Smooth muscle cell (in vitro differentiated cells): Measurements from ENCODE around the gene TNFRSF13B. TPM values are rescaled to one million over a fixed set of nuclear protein-coding genes. Genes with fewer than 3 reads are reported as not detected.

Experiments used
- DNase-seq: peaks from one replicate; lab custom pipeline; 2025; ENCODE audit not compliant: unreplicated experiment; lab: John Stamatoyannopoulos, UW
- H2AFZ ChIP-seq: fragments of 200-600 bp; sonication (generic); 2 replicates; pipeline ENCODE4 v1.6.0; 2016; ENCODE audit warnings: antibody characterized with exemption, low read depth, mild to moderate bottlenecking
- H3F3A ChIP-seq: fragments of 200-600 bp; sonication (generic); 2 replicates; pipeline ENCODE4 v1.6.0; 2017; ENCODE audit warnings: antibody characterized with exemption, low read depth
- H3K27ac ChIP-seq: fragments of 200-600 bp; sonication (generic); 2 replicates; pipeline ENCODE4 v1.5.1; 2016; ENCODE audit warnings: low read depth, mild to moderate bottlenecking
- H3K27me3 ChIP-seq: fragments of 200-600 bp; sonication (generic); 2 replicates; pipeline ENCODE4 v1.6.1; 2016; ENCODE audit warnings: low read depth, mild to moderate bottlenecking
- H3K36me3 ChIP-seq: fragments of 200-600 bp; sonication (generic); 2 replicates; pipeline ENCODE4 v1.5.1; 2016; ENCODE audit warnings: low read depth
- H3K4me1 ChIP-seq: fragments of 200-600 bp; sonication (generic); 2 replicates; pipeline ENCODE4 v1.5.1; 2016; ENCODE audit warnings: low read depth
- H3K4me2 ChIP-seq: fragments of 200-600 bp; sonication (generic); 2 replicates; pipeline ENCODE4 v1.6.0; 2016; ENCODE audit warnings: mild to moderate bottlenecking
- H3K4me3 ChIP-seq: fragments of 200-600 bp; sonication (generic); 2 replicates; pipeline ENCODE4 v1.5.1; 2016; ENCODE audit warnings: mild to moderate bottlenecking
- H3K79me2 ChIP-seq: fragments of 200-600 bp; sonication (generic); 2 replicates; pipeline ENCODE4 v1.6.0; 2016; ENCODE audit warnings: low read depth, mild to moderate bottlenecking
- H3K9ac ChIP-seq: fragments of 200-600 bp; sonication (generic); 2 replicates; pipeline ENCODE4 v1.6.0; 2016; ENCODE audit warnings: low read depth
- H3K9me3 ChIP-seq: fragments of 200-600 bp; sonication (generic); replicated peaks from 2 replicates; pipeline ENCODE4 v1.5.1; 2016; ENCODE audit warnings: low read depth
- H4K20me1 ChIP-seq: fragments of 200-600 bp; sonication (generic); 2 replicates; pipeline ENCODE4 v1.6.0; 2016; ENCODE audit warnings: low read depth
- CTCF ChIP-seq: fragments of 200-600 bp; sonication (generic); IDR thresholded peaks from 2 replicates; pipeline ENCODE4 v1.5.1; 2017; ENCODE audit warnings: borderline replicate concordance, mild to moderate bottlenecking, antibody characterized with exemption; ENCODE audit not compliant: insufficient read depth, poor library complexity, severe bottlenecking
- WGBS: methylation state at CpG from one replicate; pipeline ENCODE4 v1.1.7; 2016; ENCODE audit warnings: low lambda C conversion rate; 5-methylcytosine and 5-hydroxymethylcytosine counted together
- polyA plus RNA-seq: library from polyadenylated mRNA; unstranded; fragments of >200 nt; fragmentation: Nextera tagmentation; extraction: Ambion mirVana; gene quantifications from 2 replicates; pipeline ENCODE4 v1.2.1, GENCODE V29; 2016
- total RNA-seq: library from RNA; depleted of rRNA; stranded (reverse); fragments of >200 nt; gene quantifications from 2 replicates; pipeline ENCODE4 v1.2.3, GENCODE V29; 2014

TNFRSF13B gene
- total and polyA plus RNA-seq, 2 experiments from 2014 or later: not detected

GRCh38 chr17:16934836-16935235 lies 37.1 kb downstream of the TNFRSF13B start:
- no peak for DNase-seq
- H3K9me3 ChIP-seq: no peaks in the 10 kb centered on the region
- H3K27ac ChIP-seq: no peak overlapping the region
- H3K4me1 ChIP-seq: no peaks in the 10 kb centered on the region
- no peak overlapping the region for H3K9ac ChIP-seq
- no peak overlapping the region for H3K4me2 ChIP-seq
- H2AFZ ChIP-seq: no peak overlapping the region
- H3F3A ChIP-seq: no peaks in the 10 kb centered on the region
- WGBS: 97% methylated on average over 12 of the region's 12 CpGs
- H4K20me1 ChIP-seq: no peaks in the 10 kb centered on the region
- no peak overlapping the region for H3K4me3 ChIP-seq
- peaks cover 3% of the 10 kb centered on the region for H3K27me3 ChIP-seq
- no peak for TF ChIP-seq CTCF
- no peaks in the 10 kb centered on the region for H3K79me2 ChIP-seq
- no peaks in the 10 kb centered on the region for H3K36me3 ChIP-seq

GRCh38 chr17:16934133-16934795 lies 37.7 kb downstream of the TNFRSF13B start:
- H3F3A ChIP-seq: no peaks in the 10 kb centered on the region
- H3K4me2 ChIP-seq: no peak overlapping the region
- H3K36me3 ChIP-seq: no peaks in the 10 kb centered on the region
- H3K27ac ChIP-seq: no peak overlapping the region
- no peaks in the 10 kb centered on the region for H4K20me1 ChIP-seq
- no peak overlapping the region for H2AFZ ChIP-seq
- no peak for DNase-seq
- WGBS: 98% methylated on average over 12 of the region's 12 CpGs
- H3K27me3 ChIP-seq: peaks cover 3% of the 10 kb centered on the region
- no peaks in the 10 kb centered on the region for H3K4me1 ChIP-seq
- H3K4me3 ChIP-seq: no peak overlapping the region
- no peaks in the 10 kb centered on the region for H3K79me2 ChIP-seq
- H3K9ac ChIP-seq: no peak overlapping the region
- no peak for TF ChIP-seq CTCF
- H3K9me3 ChIP-seq: no peaks in the 10 kb centered on the region

- no peak overlapping the region for H3K4me3 ChIP-seq
- H2AFZ ChIP-seq: no peak overlapping the region
- no peak for TF ChIP-seq CTCF
- no peaks in the 10 kb centered on the region for H3K4me1 ChIP-seq
- no peaks in the 10 kb centered on the region for H3K27me3 ChIP-seq
- H3K79me2 ChIP-seq: no peaks in the 10 kb centered on the region
- H4K20me1 ChIP-seq: no peaks in the 10 kb centered on the region
- H3K9me3 ChIP-seq: no peaks in the 10 kb centered on the region
- H3F3A ChIP-seq: no peaks in the 10 kb centered on the region
- no peak overlapping the region for H3K27ac ChIP-seq
- H3K4me2 ChIP-seq: no peak overlapping the region
- H3K36me3 ChIP-seq: no peaks in the 10 kb centered on the region
- 89% methylated on average over 11 of the region's 11 CpGs for WGBS
- H3K9ac ChIP-seq: no peak overlapping the region
- no peak for DNase-seq
These were observed 38.4 kb downstream of the TNFRSF13B start for GRCh38 chr17:16933317-16934132.
